OCI-LY3 (cell line): ENCODE data around the gene CHADL.

Experiments used
- H2AFZ ChIP-seq: fragments of 200-600, 300-600 bp; shearing (Covaris generic); 2 replicates; pipeline ENCODE4 v1.6.0; 2014; ENCODE audit warnings: antibody characterized with exemption, low read depth, low read length
- H3K27ac ChIP-seq: fragments of 200-600, 300-600 bp; sonication (generic); 2 replicates; pipeline ENCODE4 v1.5.1; 2014; ENCODE audit warnings: mild to moderate bottlenecking, low read length, moderate library complexity, mixed read lengths
- H3K27me3 ChIP-seq: fragments of 200-600, 300-600 bp; sonication (generic); 2 replicates; pipeline ENCODE4 v1.6.1; 2014; ENCODE audit warnings: low read depth, low read length, mixed read lengths
- H3K36me3 ChIP-seq: fragments of 200-600, 300-600 bp; sonication (generic); replicated peaks from 2 replicates; pipeline ENCODE3; 2014; ENCODE audit warnings: low read depth, low read length, mixed read lengths
- H3K4me1 ChIP-seq: fragments of 300-600, 200-600 bp; sonication (generic); 2 replicates; pipeline ENCODE4 v1.6.1; 2014; ENCODE audit warnings: low read length, mixed read lengths
- H3K4me2 ChIP-seq: fragments of 200-600, 300-600 bp; sonication (generic); 2 replicates; pipeline ENCODE4 v1.6.1; 2014; ENCODE audit warnings: low read length, mixed read lengths
- H3K4me3 ChIP-seq: fragments of 300-600, 200-600 bp; sonication (generic); 2 replicates; pipeline ENCODE4 v1.5.1; 2014; ENCODE audit warnings: antibody characterized with exemption, mild to moderate bottlenecking, low read length, moderate library complexity
- H3K79me2 ChIP-seq: fragments of 300-600, 200-600 bp; shearing (Covaris generic); 2 replicates; pipeline ENCODE4 v1.6.1; 2014; ENCODE audit warnings: mild to moderate bottlenecking, low read length, mixed read lengths
- H3K9ac ChIP-seq: fragments of 300-600, 200-600 bp; shearing (Covaris generic); 2 replicates; pipeline ENCODE4 v1.6.0; 2014; ENCODE audit warnings: mild to moderate bottlenecking, low read length, moderate library complexity
- H3K9me3 ChIP-seq: fragments of 200-600, 300-600 bp; shearing (Covaris generic); 2 replicates; pipeline ENCODE4 v1.6.1; 2014; ENCODE audit warnings: low read length, mixed read lengths; ENCODE audit not compliant: insufficient read depth
- H4K20me1 ChIP-seq: fragments of 200-600, 300-600 bp; sonication (generic); 2 replicates; pipeline ENCODE4 v1.6.1; 2016; ENCODE audit warnings: low read length, mixed read lengths; ENCODE audit not compliant: insufficient read depth
- CTCF ChIP-seq: fragments of 200-600, 300-600 bp; sonication (generic); IDR thresholded peaks from 2 replicates; pipeline ENCODE4 v1.5.1; 2014; ENCODE audit warnings: antibody characterized with exemption, low read length, low read depth
- EZH2phosphoT487 ChIP-seq: fragments of 200-600 bp; shearing (Covaris generic); IDR thresholded peaks from 2 replicates; pipeline ENCODE4 v1.6.1; 2018; ENCODE audit warnings: antibody characterized with exemption, mixed run types, low read depth

CHADL gene

GRCh38 chr22:41280854-41281253 is 40.1 kb upstream of the CHADL start:
- Histone ChIP-seq H3K79me2 (peaks cover 58% of the 10 kb centered on the region), H3K36me3 (peaks cover 55% of the 10 kb centered on the region), H4K20me1 (peaks cover 5% of the 10 kb centered on the region; the same call in 1 of the 2 replicates), H2AFZ (no peak overlapping the region), H3K4me1 (peaks cover 6% of the 10 kb centered on the region), H3K9me3 (no peaks in the 10 kb centered on the region), H3K9ac (no peak overlapping the region), H3K27me3 (no peaks in the 10 kb centered on the region), H3K4me3 (no peak overlapping the region), H3K4me2 (no peak overlapping the region), H3K27ac (no peak overlapping the region)
- TF ChIP-seq CTCF (no peak), EZH2phosphoT487 (no peak)

GRCh38 chr22:41280065-41280464 is 39.3 kb upstream of the CHADL start:
- peaks cover 51% of the 10 kb centered on the region for H3K79me2 ChIP-seq
- H4K20me1 ChIP-seq, result peaks cover 5% of the 10 kb centered on the region; the same call in 1 of the 2 replicates
- no peak overlapping the region for H3K4me2 ChIP-seq
- H2AFZ ChIP-seq, result no peak overlapping the region
- no peaks in the 10 kb centered on the region for H3K9me3 ChIP-seq
- no peak for TF ChIP-seq CTCF
- peaks cover 58% of the 10 kb centered on the region for H3K36me3 ChIP-seq
- no peaks in the 10 kb centered on the region for H3K27me3 ChIP-seq
- H3K4me3 ChIP-seq, result no peak overlapping the region
- H3K4me1 ChIP-seq, result peaks cover 6% of the 10 kb centered on the region
- no peak overlapping the region for H3K9ac ChIP-seq
- H3K27ac ChIP-seq, result no peak overlapping the region

GRCh38 chr22:41274856-41275255 is 34.1 kb upstream of the CHADL start:
- H3K4me1 ChIP-seq, result no peaks in the 10 kb centered on the region
- H3K4me3 ChIP-seq, result no peak overlapping the region
- H4K20me1 ChIP-seq, result no peaks in the 10 kb centered on the region
- H3K79me2 ChIP-seq, result peaks cover 15% of the 10 kb centered on the region
- no peak overlapping the region for H3K4me2 ChIP-seq
- H2AFZ ChIP-seq, result no peak overlapping the region
- no peaks in the 10 kb centered on the region for H3K9me3 ChIP-seq
- no peak overlapping the region for H3K27ac ChIP-seq
- TF ChIP-seq CTCF (no peak), EZH2phosphoT487 (no peak)
- peaks cover 59% of the 10 kb centered on the region for H3K36me3 ChIP-seq
- no peak overlapping the region for H3K9ac ChIP-seq
- no peaks in the 10 kb centered on the region for H3K27me3 ChIP-seq

GRCh38 chr22:41273128-41273527 is 32.4 kb upstream of the CHADL start:
- no peak overlapping the region for H3K4me2 ChIP-seq
- no peak overlapping the region for H2AFZ ChIP-seq
- H3K27ac ChIP-seq, result no peak overlapping the region
- peaks cover 63% of the 10 kb centered on the region for H3K36me3 ChIP-seq
- H3K9ac ChIP-seq, result no peak overlapping the region
- no peaks in the 10 kb centered on the region for H4K20me1 ChIP-seq
- H3K27me3 ChIP-seq, result no peaks in the 10 kb centered on the region
- TF ChIP-seq CTCF (no peak), EZH2phosphoT487 (no peak)
- H3K9me3 ChIP-seq, result no peaks in the 10 kb centered on the region
- H3K79me2 ChIP-seq, result peaks cover 15% of the 10 kb centered on the region
- H3K4me1 ChIP-seq, result no peaks in the 10 kb centered on the region
- no peak overlapping the region for H3K4me3 ChIP-seq
